Measurements from ENCODE around the gene NEK1. TPM values are rescaled to one million over a fixed set of nuclear protein-coding genes. Genes with fewer than 3 reads are reported as not detected.
"Not testable (repeated sequence)": the region's sequence is repeated elsewhere in the genome, so short reads cannot be mapped to it uniquely, and the experiment has no call there.

NEK1 gene
- total RNA-seq, 1 donor from 2014 or later, result 5.2 TPM

- DNase-seq (ENCODE audit: low read depth, low spot score), result not testable (repeated sequence)
These were observed 118.1 kb downstream of the NEK1 start for GRCh38 chr4:169494234-169494633.

GRCh38 chr4:169493164-169493524 lies 119.2 kb downstream of the NEK1 start:
- DNase-seq (ENCODE audit: low read depth, low spot score), result no peak

GRCh38 chr4:169492436-169493163 lies 119.8 kb downstream of the NEK1 start:
- no peak for DNase-seq (ENCODE audit: low read depth, low spot score)

- DNase-seq (ENCODE audit: low read depth, low spot score), result no peak
These were observed 121.2 kb downstream of the NEK1 start for GRCh38 chr4:169491211-169491610.

- no peak for DNase-seq (ENCODE audit: low read depth, low spot score)
These were observed 123.1 kb downstream of the NEK1 start for GRCh38 chr4:169489306-169489705.

GRCh38 chr4:169485791-169486742 lies 126.3 kb downstream of the NEK1 start:
- DNase-seq (ENCODE audit: low read depth, low spot score), result peak; percentile 29

GRCh38 chr4:169485086-169485485 lies 127.3 kb downstream of the NEK1 start:
- no peak for DNase-seq (ENCODE audit: low read depth, low spot score)

GRCh38 chr4:169484485-169484884 lies 127.9 kb downstream of the NEK1 start:
- DNase-seq (ENCODE audit: low read depth, low spot score), result no peak

- DNase-seq (ENCODE audit: low read depth, low spot score), result no peak
These were observed 148.3 kb downstream of the NEK1 start for GRCh38 chr4:169464080-169464479.

- no peak for DNase-seq (ENCODE audit: low read depth, low spot score)
These were observed 152.3 kb downstream of the NEK1 start for GRCh38 chr4:169460081-169460480.

GRCh38 chr4:169458575-169458974 lies 153.8 kb downstream of the NEK1 start:
- DNase-seq (ENCODE audit: low read depth, low spot score), result no peak

GRCh38 chr4:169452644-169453043 lies 159.7 kb downstream of the NEK1 start:
- not testable (repeated sequence) for DNase-seq (ENCODE audit: low read depth, low spot score)

- not testable (repeated sequence) for DNase-seq (ENCODE audit: low read depth, low spot score)
These were observed 163.4 kb downstream of the NEK1 start for GRCh38 chr4:169448935-169449334.

GRCh38 chr4:169446824-169447223 lies 165.6 kb downstream of the NEK1 start:
- no peak for DNase-seq (ENCODE audit: low read depth, low spot score)

- no peak for DNase-seq (ENCODE audit: low read depth, low spot score)
These were observed 168.6 kb downstream of the NEK1 start for GRCh38 chr4:169443748-169444147.

GRCh38 chr4:169440446-169440845 lies 171.9 kb downstream of the NEK1 start:
- no peak for DNase-seq (ENCODE audit: low read depth, low spot score)

GRCh38 chr4:169439244-169439643 lies 173.1 kb downstream of the NEK1 start:
- DNase-seq (ENCODE audit: low read depth, low spot score), result peak; percentile 5

GRCh38 chr4:169438057-169438480 lies 174.3 kb downstream of the NEK1 start:
- no peak for DNase-seq (ENCODE audit: low read depth, low spot score)

GRCh38 chr4:169437299-169438047 lies 174.9 kb downstream of the NEK1 start:
- no peak for DNase-seq (ENCODE audit: low read depth, low spot score)

- no peak for DNase-seq (ENCODE audit: low read depth, low spot score)
These were observed 175.6 kb downstream of the NEK1 start for GRCh38 chr4:169436734-169437133.

GRCh38 chr4:169428376-169428775 lies 184.0 kb downstream of the NEK1 start:
- no peak for DNase-seq (ENCODE audit: low read depth, low spot score)

- DNase-seq (ENCODE audit: low read depth, low spot score), result not testable (repeated sequence)
These were observed 184.7 kb downstream of the NEK1 start for GRCh38 chr4:169427727-169428126.

All from pulmonary artery endothelial cell (primary cell).